Esophagus squamous epithelium (tissue), 4 donors: ENCODE measurements around the gene C3orf33.

Experiments
- CTCF ChIP-seq, 6 experiments: fragments of 450-650 bp in 4 of 6; fragments of 200-600 bp in 2 of 6; sonication (generic) in 2 of 6; IDR thresholded peaks; one replicate each; pipeline ENCODE4 v1.5.1; 2016 to 2019; ENCODE audit warnings: antibody characterized with exemption in 6 of 6, mild to moderate bottlenecking in 4 of 6, moderate library complexity in 4 of 6
- POLR2A ChIP-seq, 4 donors: fragments of 450-650 bp; IDR thresholded peaks; one replicate each; pipeline ENCODE4 v1.6.1; 2017; ENCODE audit warnings: antibody characterized with exemption in 4 of 4, mild to moderate bottlenecking in 4 of 4, moderate library complexity in 3 of 4

- TF ChIP-seq CTCF (IDR thresholded peaks at IDR 0.05) (no peak), POLR2A (IDR thresholded peaks at IDR 0.05) (no peak)
These were observed 68.1 kb downstream of the C3orf33 start for GRCh38 chr3:155737844-155738460.
